GM13977 (cell line): ENCODE results near the gene ISG15.
A peak's percentile ranks its signal among the peaks of the same experiment; 100 is the strongest.

Experiments
- DNase-seq: peaks from one replicate; pipeline ENCODE4 v3.0.0; 2012; ENCODE audit warnings: low spot score
- CTCF ChIP-seq: IDR thresholded peaks from 2 replicates; pipeline ENCODE4 v1.5.1; 2012; ENCODE audit warnings: mild to moderate bottlenecking, control low read depth; ENCODE audit not compliant: insufficient read depth; ENCODE audit errors: extremely low read depth, missing control alignments
- in situ Hi-C: fragments of 300-500 bp; cut with MboI; formaldehyde crosslinking; loops from one replicate; pipeline ENCODE4 v1.12.0; 2022; ENCODE audit warnings: low sequenced_read_pairs, low pct_unique_long_range_greater_than_20kb, mixed read lengths, inconsistent platforms; ENCODE audit not compliant: unreplicated experiment

Gene ISG15

DNA sequence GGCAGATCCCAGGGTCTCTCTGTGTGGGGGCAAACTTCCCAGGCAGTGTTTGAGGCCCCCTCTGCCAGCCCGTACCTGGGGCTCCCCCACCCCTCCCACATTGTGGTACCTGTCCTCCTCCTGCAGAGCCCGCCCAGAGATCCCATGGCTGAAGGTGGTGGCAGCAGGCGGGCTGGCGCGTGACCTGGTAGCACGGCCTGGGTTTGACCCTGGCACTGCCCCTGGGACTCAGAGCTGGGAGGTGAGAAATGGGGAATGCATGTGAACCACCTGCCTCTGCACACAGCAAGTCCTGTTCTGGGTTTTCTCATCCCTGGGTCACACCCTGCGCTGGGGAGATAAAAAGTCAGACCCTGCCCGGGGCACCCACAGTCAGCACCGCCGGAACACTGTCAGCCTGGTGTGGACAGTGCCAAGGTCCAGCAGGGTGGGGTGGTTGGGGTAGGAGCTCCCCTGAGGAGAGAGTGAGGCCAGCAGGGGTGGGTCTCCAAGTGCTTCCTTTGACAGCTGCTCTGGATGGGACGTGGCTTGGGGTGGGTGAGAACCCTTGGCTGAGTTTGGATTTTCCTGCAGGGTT, 18.4 kb downstream of the ISG15 start:
- in situ Hi-C loops, result no loop called here
- DNase-seq, result no peak
- TF ChIP-seq CTCF, result no peak

DNA sequence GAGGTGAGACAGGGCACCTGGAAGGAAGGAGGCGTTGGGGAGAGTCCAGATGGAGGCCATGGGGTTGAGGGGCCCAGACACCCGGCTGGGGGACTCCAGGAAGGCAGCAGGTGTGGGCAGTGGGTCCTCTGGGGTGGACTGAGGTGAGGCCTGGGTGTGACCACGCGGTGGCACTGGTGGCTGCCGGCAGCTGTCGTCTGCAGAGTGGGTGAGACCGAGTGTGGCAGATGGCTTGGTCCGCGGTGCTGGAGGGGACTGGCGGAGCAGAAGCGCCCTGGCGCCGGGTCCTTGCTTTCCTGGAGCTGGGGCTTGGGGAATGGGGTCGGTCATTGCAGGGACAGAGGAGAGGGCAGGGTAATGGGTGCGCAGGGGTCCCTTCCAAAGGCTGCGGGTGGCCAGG, 19.1 kb downstream of the ISG15 start:
- in situ Hi-C loops, result no loop called here
- DNase-seq, result no peak
- TF ChIP-seq CTCF, result peak; percentile 30

GRCh38 chr1:1033009-1033587, 19.8 kb downstream of the ISG15 start:
- in situ Hi-C loops, result no loop called here

GRCh38 chr1:1033731-1034438, 20.6 kb downstream of the ISG15 start:
- peak; percentile 51 for DNase-seq
- in situ Hi-C loops, result no loop called here
- TF ChIP-seq CTCF, result no peak

More at GRCh38 chr1:1033009-1033587, 19.8 kb downstream of the ISG15 start:
- peak; percentile 97 for DNase-seq
- TF ChIP-seq CTCF, result peak; percentile 95

DNA sequence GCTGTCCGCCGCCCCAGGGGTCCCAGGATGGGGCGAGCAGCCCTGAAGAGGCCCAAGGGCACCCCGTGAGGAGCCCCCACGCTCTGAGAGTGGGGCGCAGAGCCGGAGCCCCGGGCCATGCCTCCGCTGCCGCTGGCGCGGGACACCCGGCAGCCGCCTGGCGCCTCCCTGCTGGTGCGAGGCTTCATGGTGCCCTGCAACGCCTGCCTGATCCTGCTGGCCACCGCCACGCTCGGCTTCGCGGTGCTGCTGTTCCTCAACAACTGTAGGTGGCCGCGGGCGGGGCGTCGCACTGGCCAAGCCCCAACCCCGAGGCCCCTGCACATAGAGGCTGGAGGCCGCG, 21.1 kb downstream of the ISG15 start:
- in situ Hi-C loops, result no loop called here
- no peak for DNase-seq
- TF ChIP-seq CTCF, result no peak

- DNase-seq, result no peak
- in situ Hi-C loops, result no loop called here
- no peak for TF ChIP-seq CTCF
These were observed 22.1 kb downstream of the ISG15 start for GRCh38 chr1:1035291-1035943.
